GM21423 (cell line): Measurements from ENCODE around the gene AHI1.
"Not testable (repeated sequence)": the region's sequence is repeated elsewhere in the genome, so short reads cannot be mapped to it uniquely, and the experiment has no call there.

Source experiments
- ATAC-seq: cut with Tn5 transposase; IDR thresholded peaks from one replicate; pipeline ENCODE4 v1.9.1; 2021; ENCODE audit warnings: mild to moderate bottlenecking, moderate library complexity; ENCODE audit not compliant: unreplicated experiment

The AHI1 gene

GRCh38 chr6:135269481-135269891 lies 228.1 kb downstream of the AHI1 start:
- ATAC-seq, result no peak

GRCh38 chr6:135268740-135269139 lies 228.8 kb downstream of the AHI1 start:
- ATAC-seq, result no peak

DNA sequence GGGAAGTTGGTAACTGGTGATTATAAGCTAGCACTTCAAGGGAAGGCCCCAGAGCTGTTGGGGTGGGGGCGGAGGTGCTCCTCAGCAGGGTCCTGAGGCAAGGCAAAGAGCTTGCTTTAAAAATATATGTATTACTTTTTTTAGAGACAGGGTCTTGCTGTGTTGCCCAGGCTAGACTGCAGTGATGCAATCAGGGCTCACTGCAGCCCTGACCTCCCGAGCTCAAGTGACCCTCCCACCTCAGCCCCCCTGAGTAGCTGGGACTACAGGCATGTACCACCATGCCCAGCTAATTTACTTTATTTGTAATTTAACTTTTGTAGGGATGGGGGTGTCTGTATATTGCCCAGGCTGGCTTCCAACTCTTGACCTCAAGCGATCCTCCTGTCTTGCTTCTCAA lies 229.3 kb downstream of the AHI1 start:
- no peak for ATAC-seq

- no peak for ATAC-seq
These were observed 230.5 kb downstream of the AHI1 start for GRCh38 chr6:135267085-135267484.

GRCh38 chr6:135266675-135267074 lies 230.9 kb downstream of the AHI1 start:
- no peak for ATAC-seq

- ATAC-seq, result no peak
These were observed 232.3 kb downstream of the AHI1 start for GRCh38 chr6:135265278-135265677.

DNA sequence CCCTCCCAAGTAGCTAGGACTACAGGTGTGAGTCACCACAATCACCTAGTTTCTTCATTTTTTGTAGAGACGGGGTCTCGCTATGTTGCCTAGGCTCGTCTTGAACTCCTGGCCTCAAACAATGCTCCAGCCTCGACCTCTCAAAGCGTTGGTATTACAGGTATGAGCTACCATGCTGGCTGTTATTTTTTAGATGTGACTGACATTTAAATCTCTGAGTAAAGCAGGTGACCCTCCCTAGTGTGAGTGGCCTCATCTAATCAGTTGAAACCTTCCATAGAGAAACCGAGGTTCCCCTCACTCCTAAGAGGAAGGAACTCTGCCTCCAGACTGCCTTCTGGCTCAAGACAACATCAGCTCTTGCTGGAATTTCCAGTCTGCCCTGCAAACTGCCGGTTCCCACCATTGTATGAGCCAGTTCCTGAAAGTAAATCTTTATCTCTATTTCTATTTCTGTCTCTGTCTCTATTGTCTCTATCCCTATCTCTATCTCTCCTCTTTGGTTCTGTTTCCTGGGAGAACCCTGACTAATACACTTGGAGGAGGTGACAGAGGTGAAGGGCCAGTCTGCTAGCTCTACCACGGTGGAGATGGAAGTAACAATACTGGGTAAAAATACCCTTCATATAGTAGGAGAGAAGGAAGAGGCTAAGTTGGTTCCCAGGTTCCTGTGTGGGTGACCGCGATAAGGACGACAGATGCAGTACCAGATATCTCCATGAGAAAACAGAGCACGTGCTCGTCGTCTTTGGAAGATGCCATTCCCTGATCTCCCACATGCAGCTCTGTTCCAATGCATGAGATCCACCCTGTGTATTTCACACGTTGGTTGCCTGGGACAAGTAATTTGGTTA lies 235.4 kb downstream of the AHI1 start:
- no peak for ATAC-seq

DNA sequence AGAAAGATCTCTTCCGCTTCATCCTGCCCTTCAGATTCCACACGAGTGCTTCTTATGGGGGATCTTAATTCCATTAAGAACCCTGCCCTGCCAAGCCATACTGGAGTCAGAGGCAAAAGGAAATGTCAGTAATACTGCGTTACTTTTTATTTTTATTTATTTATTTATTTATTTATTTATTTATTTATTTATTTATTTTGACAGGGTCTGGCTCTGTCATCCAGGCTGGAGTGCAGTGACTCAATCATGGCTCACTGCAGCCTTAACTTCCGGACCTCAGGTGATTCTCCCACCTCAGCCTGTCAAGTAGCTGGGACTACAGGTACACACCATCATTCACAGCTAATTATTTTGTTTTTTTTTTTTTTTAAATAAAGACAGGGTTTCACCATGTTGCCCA lies 236.9 kb downstream of the AHI1 start:
- ATAC-seq, result no peak

DNA sequence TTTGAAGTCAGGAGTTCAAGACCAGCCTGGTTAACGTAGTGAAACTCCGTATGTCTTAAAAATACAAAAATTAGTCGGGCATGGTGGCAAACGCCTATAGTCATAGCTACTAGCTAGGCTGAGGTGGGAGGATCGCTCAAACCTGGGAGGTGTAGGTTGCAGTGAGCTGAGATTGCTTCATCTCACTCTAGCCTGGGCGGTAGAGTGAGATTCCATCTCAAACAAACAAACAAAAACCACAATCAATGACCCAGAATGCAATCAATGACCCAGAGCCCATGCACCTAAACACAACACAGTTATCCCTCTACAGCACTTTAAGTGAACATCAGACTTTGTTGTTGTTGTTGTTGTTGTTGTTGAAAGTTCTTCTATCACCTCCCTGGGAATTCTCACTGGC lies 238.6 kb downstream of the AHI1 start:
- ATAC-seq, result no peak

DNA sequence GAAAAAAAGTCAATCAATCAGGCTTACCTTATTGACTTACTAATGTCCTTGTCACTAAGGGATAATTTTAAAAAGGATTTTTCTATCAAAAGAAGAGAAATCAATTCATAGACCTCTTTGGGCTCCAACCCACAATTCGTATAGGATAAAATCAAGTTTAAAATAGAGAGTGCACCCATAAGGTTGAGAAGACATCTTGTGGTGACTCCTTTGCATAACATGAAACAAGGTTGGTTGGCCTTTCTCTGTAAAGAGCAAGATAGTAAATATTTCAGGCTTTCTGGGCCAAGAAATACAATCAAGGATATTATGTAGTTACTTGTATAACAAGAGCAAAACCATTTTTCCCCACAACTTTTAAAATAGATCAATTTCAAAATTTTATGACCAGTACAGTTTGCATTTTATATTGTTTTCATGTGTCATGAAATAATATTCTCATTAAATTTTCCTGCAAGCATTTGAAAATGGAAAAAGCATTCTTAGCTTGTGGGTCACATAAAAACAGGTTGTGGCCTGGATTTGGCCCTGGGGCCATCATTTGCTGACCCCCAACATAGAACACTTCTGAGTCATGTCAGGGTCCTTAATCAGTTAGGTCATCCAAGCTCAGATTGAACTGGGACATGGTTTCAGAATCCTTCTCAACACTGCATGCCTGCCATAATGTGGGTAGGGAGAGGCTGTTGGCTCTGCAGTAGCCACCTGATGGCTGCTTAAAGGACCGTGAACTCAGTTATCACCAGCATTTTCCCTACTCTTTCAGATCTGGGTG lies 239.7 kb downstream of the AHI1 start:
- ATAC-seq, result no peak

GRCh38 chr6:135256866-135257265 lies 240.7 kb downstream of the AHI1 start:
- ATAC-seq, result no peak

- no peak for ATAC-seq
These were observed 243.1 kb downstream of the AHI1 start for GRCh38 chr6:135254471-135254870.

DNA sequence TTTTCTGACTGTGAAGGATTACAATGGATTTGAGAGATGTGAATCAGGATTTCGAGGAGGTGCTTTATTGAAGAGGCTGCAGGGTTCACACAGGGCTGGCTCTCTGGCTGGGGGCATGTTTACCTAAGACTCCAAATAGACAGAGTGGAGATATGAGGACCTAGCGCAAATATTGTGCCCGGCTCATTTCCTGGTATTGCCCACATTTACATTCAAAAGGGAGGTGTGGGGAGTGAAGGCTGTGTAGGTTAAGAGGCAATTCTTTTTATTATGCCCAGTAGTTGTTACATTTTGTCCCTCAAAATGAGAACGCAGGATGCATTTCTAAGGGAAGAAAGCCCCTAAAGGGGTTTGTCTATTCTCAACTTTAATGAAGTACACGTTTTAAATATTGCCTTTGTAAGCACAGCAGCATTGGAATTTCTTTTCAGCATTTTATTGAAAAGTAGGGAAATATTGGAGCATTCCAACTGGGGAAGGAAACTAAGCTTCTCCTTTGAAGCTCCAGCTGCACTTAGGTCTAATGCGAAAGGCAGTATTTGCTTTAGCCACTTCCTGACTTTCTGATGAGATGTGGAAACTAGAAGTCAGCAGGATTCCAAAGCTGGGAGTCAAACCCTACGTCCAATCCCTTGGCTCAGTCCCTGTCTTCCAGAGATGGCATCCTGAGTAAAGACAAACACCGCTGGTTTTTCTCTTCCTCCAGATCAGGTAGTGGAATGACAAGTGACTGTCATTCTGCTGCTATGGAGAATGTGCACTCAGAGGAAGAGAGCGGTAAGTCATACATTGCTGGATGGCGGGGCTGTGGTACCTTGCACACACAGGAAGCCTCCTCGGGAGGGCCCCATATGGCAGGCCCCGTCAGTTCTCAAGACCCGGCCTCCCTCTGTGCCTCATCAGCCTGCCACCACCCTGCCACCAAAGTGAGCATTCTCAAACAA lies 245.8 kb downstream of the AHI1 start:
- ATAC-seq, result no peak

GRCh38 chr6:135250751-135251497 lies 246.6 kb downstream of the AHI1 start:
- no peak for ATAC-seq

DNA sequence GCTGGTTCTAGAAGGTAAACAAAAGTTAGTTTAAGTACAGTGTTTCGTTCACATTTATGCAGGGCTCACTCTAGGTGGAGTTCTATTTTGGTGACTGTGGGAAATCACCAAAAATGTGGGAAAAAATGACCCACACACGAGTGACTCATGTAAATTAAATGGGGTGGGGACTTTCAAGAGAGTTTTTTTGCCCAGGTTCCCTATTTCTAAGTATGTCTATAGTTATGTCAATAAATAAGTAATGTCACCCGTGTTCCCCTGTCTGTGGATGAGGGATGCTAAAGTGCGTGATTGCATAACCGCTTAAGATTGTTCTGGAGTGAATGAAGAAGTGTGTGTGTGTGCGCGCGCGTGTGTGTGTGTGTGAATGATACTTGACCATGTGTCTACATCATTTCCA lies 247.3 kb downstream of the AHI1 start:
- ATAC-seq, result no peak

GRCh38 chr6:135246412-135247012 lies 251.0 kb downstream of the AHI1 start:
- ATAC-seq, result not testable (repeated sequence)

DNA sequence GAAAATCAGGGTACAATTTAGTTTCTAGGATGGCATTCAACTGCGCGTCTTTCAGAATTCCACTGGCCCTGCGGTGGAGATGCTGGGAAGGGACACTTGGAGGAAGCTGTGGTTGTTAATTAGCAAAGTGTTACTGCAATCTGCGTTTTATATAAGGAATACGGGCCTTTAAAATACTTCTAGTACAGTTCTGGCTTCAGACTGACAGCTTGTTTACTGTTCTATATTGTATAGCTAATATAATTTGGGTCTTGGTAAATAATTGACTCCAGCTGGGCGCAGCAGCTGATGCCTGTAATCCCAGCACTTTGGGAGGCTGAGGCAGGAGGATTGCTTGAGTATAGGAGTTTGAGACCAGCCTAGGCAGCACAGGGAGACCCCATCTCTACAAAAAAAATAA lies 252.7 kb downstream of the AHI1 start:
- ATAC-seq, result no peak

- ATAC-seq, result no peak
These were observed 253.4 kb downstream of the AHI1 start for GRCh38 chr6:135243871-135244796.

DNA sequence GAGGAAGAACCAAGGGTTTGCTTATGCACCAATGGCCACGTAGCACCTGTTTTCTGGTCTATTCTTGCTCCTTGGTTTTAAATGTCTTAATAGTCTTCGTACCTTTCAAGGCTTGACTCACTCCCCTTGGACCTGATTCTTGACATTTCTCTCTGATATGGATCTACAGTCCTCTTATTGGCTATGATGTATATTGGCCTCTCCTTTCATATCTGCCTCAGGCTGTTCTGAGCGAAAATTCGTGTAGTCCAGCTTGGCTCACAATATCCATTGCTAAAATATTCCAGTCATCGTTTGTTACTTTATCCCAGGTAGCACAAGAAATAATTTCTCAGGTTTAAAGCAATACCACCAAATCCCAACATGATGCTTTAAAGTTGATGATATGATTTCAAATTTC lies 256.8 kb downstream of the AHI1 start:
- ATAC-seq, result no peak
